Left lung (tissue), 10 donors: ENCODE results near the gene DEPDC5. TPM values are rescaled to one million over a fixed set of nuclear protein-coding genes. Genes with fewer than 3 reads are reported as not detected.
A peak's percentile ranks its signal among the peaks of the same experiment; 100 is the strongest.

ENCODE experiments used
- ATAC-seq: fragments of 200-7000 bp; cut with Tn5 transposase; one replicate; pipeline ENCODE4 v1.9.1; 2020; ENCODE audit warnings: moderate library complexity
- DNase-seq, 4 donors: peaks; one replicate each; pipeline ENCODE4 v3.0.0-alpha.2; 2013 to 2020
- H3K27ac ChIP-seq, 2 donors: fragments of 200-600 bp; sonication (generic) in 1 of 2; one replicate each; pipeline versions ENCODE4 v1.5.0 to v1.8.0; 2020 to 2021
- H3K27me3 ChIP-seq, 2 donors: fragments of 200-600 bp; sonication (generic) in 1 of 2; one replicate each; pipeline versions ENCODE4 v1.5.0 to v1.8.0; 2020 to 2021
- H3K36me3 ChIP-seq, 2 donors: fragments of 200-600 bp; sonication (generic) in 1 of 2; one replicate each; pipeline versions ENCODE4 v1.5.0 to v1.8.0; 2020 to 2021
- H3K4me1 ChIP-seq, 2 donors: fragments of 200-600 bp; one replicate each; pipeline ENCODE4 v1.8.0; 2021
- H3K4me3 ChIP-seq, 2 donors: fragments of 200-600 bp; sonication (generic) in 1 of 2; one replicate each; pipeline versions ENCODE4 v1.5.0 to v1.8.0; 2020 to 2021; ENCODE audit warnings: mild to moderate bottlenecking in 1 of 2
- H3K9me3 ChIP-seq, 2 donors: fragments of 200-600 bp; sonication (generic) in 1 of 2; one replicate each; pipeline versions ENCODE4 v1.5.0 to v1.8.0; 2020 to 2021
- intact Hi-C, 2 donors: fragments of 100-400 bp; cut with DNase I; formaldehyde crosslinking; loops; one replicate each; pipeline versions ENCODE4 v1.11.2 to v1.14.2; 2022
- polyA plus RNA-seq, 6 donors: library from polyadenylated mRNA; unstranded; fragments of 120-200 nt; gene quantifications; one replicate each; pipeline ENCODE4 v1.2.1, GENCODE V29; 2013; ENCODE audit not compliant: insufficient read length in 6 of 6
- total RNA-seq, 2 donors: library from RNA; stranded (reverse); fragmentation: NEBNext Ultra II Directional; extraction: Animal tissue kit (Norgen Biotek cat#: 25700); gene quantifications; one replicate each; pipeline ENCODE4 v1.2.1, GENCODE V29; 2021
- TF ChIP-seq, protein P1 (sequence below), 2 donors: fragments of 200-600 bp; sonication (generic) in 1 of 2; IDR thresholded peaks; one replicate each; pipeline versions ENCODE4 v1.5.0 to v1.8.0; 2021; ENCODE audit warnings: antibody characterized with exemption in 2 of 2
- donor health status: DM: no; HTN: yes; CAD: no.
- donor health status: DM: no; HTN: no; CAD: no.

DEPDC5 gene
- total and polyA plus RNA-seq, 8 donors: 14.9 to 31.1 (median 18.0) TPM

GRCh38 chr22:31853736-31854495 is 100.1 kb downstream of the DEPDC5 start:
- TF ChIP-seq, protein P1, sequence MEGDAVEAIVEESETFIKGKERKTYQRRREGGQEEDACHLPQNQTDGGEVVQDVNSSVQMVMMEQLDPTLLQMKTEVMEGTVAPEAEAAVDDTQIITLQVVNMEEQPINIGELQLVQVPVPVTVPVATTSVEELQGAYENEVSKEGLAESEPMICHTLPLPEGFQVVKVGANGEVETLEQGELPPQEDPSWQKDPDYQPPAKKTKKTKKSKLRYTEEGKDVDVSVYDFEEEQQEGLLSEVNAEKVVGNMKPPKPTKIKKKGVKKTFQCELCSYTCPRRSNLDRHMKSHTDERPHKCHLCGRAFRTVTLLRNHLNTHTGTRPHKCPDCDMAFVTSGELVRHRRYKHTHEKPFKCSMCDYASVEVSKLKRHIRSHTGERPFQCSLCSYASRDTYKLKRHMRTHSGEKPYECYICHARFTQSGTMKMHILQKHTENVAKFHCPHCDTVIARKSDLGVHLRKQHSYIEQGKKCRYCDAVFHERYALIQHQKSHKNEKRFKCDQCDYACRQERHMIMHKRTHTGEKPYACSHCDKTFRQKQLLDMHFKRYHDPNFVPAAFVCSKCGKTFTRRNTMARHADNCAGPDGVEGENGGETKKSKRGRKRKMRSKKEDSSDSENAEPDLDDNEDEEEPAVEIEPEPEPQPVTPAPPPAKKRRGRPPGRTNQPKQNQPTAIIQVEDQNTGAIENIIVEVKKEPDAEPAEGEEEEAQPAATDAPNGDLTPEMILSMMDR (IDR thresholded peaks at IDR 0.05): no peak
- Histone ChIP-seq H3K36me3 (peaks cover 0 to 81% of the 10 kb centered on the region in 2 donors), H3K4me3 (no peak overlapping the region), H3K27ac (no peak overlapping the region), H3K27me3 (no peaks in the 10 kb centered on the region), H3K4me1 (no peaks in the 10 kb centered on the region), H3K9me3 (no peaks in the 10 kb centered on the region)
- DNase-seq (no peak), ATAC-seq (no peak)
- intact Hi-C loops: no loop called here

- Histone ChIP-seq H3K9me3 (no peaks in the 10 kb centered on the region), H3K4me3 (no peak overlapping the region), H3K27ac (no peak overlapping the region), H3K27me3 (no peaks in the 10 kb centered on the region), H3K4me1 (no peaks in the 10 kb centered on the region), H3K36me3 (peaks cover 0 to 83% of the 10 kb centered on the region in 2 donors)
- TF ChIP-seq, protein P1 (IDR thresholded peaks at IDR 0.05): no peak
- ATAC-seq (no peak), DNase-seq (peak in 1 of 4 donors; percentile 42)
- intact Hi-C loops: no loop called here
Measured at GRCh38 chr22:31857247-31857646, 103.4 kb downstream of the DEPDC5 start.

- Histone ChIP-seq H3K4me1 (no peaks in the 10 kb centered on the region), H3K27ac (no peak overlapping the region), H3K36me3 (peaks cover 0 to 67% of the 10 kb centered on the region in 2 donors), H3K4me3 (no peak overlapping the region), H3K9me3 (no peaks in the 10 kb centered on the region), H3K27me3 (no peaks in the 10 kb centered on the region)
- DNase-seq: no peak
- ATAC-seq: no peak
- TF ChIP-seq, protein P1 (IDR thresholded peaks at IDR 0.05): no peak
- intact Hi-C loops: no loop called here
Measured at GRCh38 chr22:31861226-31861840, 107.5 kb downstream of the DEPDC5 start.

GRCh38 chr22:31866918-31867317 is 113.1 kb downstream of the DEPDC5 start:
- no peak overlapping the region for H3K4me3 ChIP-seq
- ATAC-seq (no peak), DNase-seq (no peak)
- peaks cover 0 to 35% of the 10 kb centered on the region in 2 donors for H3K36me3 ChIP-seq
- no peak overlapping the region for H3K27ac ChIP-seq
- H3K27me3 ChIP-seq: no peaks in the 10 kb centered on the region
- TF ChIP-seq, protein P1 (IDR thresholded peaks at IDR 0.05): no peak
- H3K4me1 ChIP-seq: peaks cover 0 to 31% of the 10 kb centered on the region in 2 donors
- no peaks in the 10 kb centered on the region for H3K9me3 ChIP-seq
- intact Hi-C loops: no loop called here

- no peak overlapping the region for H3K4me3 ChIP-seq
- ATAC-seq (no peak), DNase-seq (no peak)
- intact Hi-C loops: no loop called here
- H3K9me3 ChIP-seq: no peaks in the 10 kb centered on the region
- no peaks in the 10 kb centered on the region for H3K27me3 ChIP-seq
- H3K27ac ChIP-seq: no peak overlapping the region
- H3K36me3 ChIP-seq: peaks cover 0 to 31% of the 10 kb centered on the region in 2 donors
- peaks cover 0 to 37% of the 10 kb centered on the region in 2 donors for H3K4me1 ChIP-seq
- TF ChIP-seq, protein P1 (IDR thresholded peaks at IDR 0.05): no peak
Measured at GRCh38 chr22:31867386-31868153, 113.8 kb downstream of the DEPDC5 start.
